Smooth muscle cell of the umbilical artery (primary cell): Measurements from ENCODE around the gene IPP. TPM values are rescaled to one million over a fixed set of nuclear protein-coding genes. Genes with fewer than 3 reads are reported as not detected.

Experiments
- total RNA-seq: library from RNA; depleted of rRNA; stranded (reverse); fragments of >200 nt; gene quantifications from 2 replicates; pipeline ENCODE4 v1.2.3, GENCODE V29; 2014

Gene IPP
- 16.0 and 18.4 TPM in 2 replicates for total RNA-seq

DNA sequence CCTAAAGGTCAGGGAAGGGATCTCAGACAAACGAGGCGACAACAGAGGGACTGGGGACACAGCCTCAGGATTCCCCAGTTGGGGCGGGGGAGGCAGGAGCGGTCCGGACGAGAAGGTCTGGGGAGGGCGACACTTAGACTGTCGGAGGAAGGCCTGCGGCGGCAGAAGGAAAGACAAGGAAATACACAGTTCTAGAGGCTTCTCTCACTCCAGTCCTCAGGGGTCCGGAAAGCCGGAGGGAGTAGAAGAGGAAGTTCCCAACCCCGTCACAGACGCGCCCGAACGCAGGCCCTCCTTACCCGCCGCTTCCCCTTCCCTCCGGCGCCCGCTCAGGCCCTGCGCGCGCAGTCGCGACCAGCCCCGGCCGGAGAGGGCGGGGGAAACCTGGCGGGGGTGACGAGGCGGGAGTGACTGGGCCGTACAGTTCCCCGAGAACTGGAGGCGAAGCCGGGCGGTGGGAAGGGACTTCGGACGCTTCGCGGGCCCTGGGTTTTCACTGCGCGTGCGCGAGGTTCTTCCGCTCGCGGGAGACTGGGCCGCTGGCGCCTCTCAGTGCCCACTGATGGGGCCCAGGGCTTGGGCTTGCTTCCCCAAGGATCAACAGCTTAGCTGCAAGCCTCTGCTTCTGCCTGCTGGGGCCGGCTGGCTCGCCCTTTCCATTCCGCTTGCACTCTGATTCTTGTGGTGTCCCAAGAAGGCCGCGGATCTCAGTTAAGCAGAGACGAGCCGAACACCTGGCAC, at the start of gene IPP:
Gene IPP, minus strand, starts transcription at position 356 of the 741 bp plus-strand sequence. CDS start 4,242 bp downstream, outside the sequence.

DNA sequence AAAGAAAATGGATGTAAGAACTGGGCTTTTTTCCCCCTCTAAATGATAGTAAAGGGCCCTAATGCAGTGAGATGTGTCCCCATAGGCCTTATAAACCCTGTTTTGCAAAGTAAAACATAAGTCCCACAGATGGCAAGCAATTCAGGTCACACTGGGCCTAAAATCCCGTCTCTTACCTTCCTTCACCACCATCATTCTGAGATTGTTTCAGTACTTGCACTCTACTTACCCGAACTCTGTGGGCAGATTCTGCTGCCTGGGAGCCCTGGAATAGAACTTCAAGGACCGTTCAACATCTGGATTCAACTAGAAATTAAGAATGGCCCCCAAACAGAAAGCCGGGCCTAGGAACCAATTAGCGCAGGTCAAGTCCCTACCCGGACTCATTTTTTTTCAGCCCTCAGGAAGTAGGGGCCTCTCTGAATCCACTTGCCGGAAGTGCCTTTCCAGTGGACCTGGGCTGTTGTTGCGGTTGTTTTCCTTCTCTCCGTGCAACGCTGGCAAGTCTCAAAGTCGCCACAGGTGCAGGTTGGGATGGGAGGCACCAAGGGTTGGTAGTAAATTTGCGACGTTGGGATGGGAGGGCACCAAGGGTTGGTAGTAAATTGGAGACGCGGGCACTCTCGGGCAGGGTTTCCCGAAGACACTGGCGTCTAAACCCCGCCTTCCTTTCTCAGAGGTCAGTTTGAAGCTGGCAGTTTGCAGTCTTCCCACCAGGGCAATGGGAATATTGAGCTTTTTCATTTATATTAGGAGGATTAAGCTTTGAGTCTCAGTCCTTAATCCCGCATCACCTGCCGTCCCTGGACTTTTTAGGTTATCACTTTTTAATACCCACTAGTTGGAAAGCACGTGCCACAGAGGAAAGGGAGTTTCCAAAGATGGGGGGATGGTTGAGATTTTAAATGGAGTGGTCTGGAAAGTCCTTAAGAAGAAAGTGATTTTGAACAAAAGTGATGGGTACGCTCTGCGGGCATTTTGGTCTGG, 62.4 kb downstream of the IPP start, which contains the start of gene TMEM69:
Gene TMEM69, plus strand, starts transcription at position 428 of the 987 bp plus-strand sequence. CDS start 2,888 bp downstream, outside the sequence.

DNA sequence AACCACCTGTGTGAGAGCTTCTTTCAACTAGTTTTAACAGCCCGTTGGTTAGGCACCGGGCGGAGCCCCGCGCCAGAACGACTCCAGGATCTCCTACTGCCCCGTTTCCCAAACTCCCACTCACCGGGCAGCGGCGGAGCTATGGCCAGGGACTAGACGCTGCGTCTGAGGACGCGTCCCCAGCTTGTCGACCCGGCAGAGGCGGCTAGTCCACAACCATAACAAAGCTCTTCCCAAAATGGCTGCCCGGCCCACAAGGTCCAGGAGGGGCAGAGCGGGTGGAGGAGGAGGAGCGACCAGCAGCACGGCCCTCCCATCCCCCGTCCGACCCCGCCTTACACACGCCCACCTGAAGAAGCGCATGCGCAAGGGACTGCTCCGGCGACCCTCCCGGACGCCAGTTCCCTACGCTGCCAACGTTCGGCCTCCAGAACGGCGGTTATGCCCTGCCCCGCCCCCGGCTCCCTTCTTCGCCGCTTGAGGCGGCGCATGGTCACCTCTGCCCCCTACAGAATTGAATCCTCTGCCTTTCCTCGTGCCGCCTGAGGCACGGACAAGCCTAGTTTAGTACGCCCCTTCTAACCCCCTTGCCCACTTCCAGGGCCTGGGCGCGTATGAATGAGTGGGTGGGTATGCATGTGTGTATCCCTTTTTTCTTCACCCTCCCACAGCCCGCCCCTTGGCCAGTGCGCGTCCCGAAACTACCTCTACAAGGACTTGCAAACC, 64.0 kb downstream of the IPP start, which contains the start of gene GPBP1L1:
Gene GPBP1L1, minus strand, starts transcription at position 246 of the 726 bp plus-strand sequence. CDS start 27,446 bp downstream, outside the sequence.

Other genes starting within 250 kb of the IPP start
- 498 and 520 TPM in 2 replicates for gene PRDX1, start 228.8 kb downstream of the IPP start, total RNA-seq
- gene AKR1A1, start 199.8 kb downstream of the IPP start, total RNA-seq, result 103 and 145 TPM in 2 replicates
- gene NASP, start 166.6 kb downstream of the IPP start, total RNA-seq, result 27.0 and 38.8 TPM in 2 replicates
- 0.30 and 0.78 TPM in 2 replicates for gene CCDC17, start 126.6 kb downstream of the IPP start, total RNA-seq
- gene GPBP1L1, start 64.1 kb downstream of the IPP start, total RNA-seq, result 84.0 and 106 TPM in 2 replicates
- gene TMEM69, start 62.5 kb downstream of the IPP start, total RNA-seq, result 7.7 and 11.8 TPM in 2 replicates
- 22.0 and 42.8 TPM in 2 replicates for gene MAST2, start 53.0 kb upstream of the IPP start, total RNA-seq